Measurements from ENCODE around the gene TBC1D14. TPM values are rescaled to one million over a fixed set of nuclear protein-coding genes. Genes with fewer than 3 reads are reported as not detected.
"Not testable (repeated sequence)": the region's sequence is repeated elsewhere in the genome, so short reads cannot be mapped to it uniquely, and the experiment has no call there.

TBC1D14 gene
- polyA plus RNA-seq, 1 donor, result 46.0 TPM

DNA sequence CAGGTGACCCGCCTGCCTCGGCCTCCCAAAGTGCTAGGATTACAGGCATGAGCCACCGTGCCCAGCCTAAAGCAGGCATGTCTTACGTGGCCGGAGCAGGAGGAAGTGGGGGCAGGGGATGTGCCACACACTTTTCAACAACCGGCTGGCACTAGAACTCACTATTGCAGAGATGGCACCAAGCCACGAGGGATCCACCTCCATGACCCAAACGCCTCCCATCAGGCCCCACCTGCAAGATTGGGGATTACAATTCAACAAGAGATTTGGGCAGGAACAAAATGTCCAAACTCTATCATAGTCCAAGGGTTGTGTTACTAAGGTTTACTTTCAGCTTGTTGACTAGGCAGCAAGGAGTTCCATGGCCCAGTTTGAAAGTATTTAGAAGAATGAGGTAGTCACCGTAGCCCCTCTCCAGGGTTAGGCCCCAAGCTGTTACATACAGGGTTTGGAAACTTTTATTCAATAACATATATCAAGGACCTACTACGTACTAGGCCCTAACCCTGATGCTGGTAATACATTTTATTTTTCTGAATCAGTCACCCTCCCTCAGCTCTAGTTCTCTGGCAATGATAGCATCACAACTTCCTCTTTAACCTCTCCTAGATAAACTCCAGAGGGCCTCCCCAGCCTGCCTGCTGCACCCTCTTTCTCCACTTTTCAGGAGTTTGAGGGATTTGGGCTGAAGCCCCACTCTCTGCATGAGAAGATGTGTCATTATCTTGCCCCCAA lies 18.0 kb upstream of the TBC1D14 start:
- no peak for DNase-seq

GRCh38 chr4:6892190-6892908 lies 17.3 kb upstream of the TBC1D14 start:
- no peak for DNase-seq

- DNase-seq, result no peak
Observed at GRCh38 chr4:6892909-6893202, 16.8 kb upstream of the TBC1D14 start.

GRCh38 chr4:6893449-6894085 lies 16.1 kb upstream of the TBC1D14 start:
- no peak for DNase-seq

DNA sequence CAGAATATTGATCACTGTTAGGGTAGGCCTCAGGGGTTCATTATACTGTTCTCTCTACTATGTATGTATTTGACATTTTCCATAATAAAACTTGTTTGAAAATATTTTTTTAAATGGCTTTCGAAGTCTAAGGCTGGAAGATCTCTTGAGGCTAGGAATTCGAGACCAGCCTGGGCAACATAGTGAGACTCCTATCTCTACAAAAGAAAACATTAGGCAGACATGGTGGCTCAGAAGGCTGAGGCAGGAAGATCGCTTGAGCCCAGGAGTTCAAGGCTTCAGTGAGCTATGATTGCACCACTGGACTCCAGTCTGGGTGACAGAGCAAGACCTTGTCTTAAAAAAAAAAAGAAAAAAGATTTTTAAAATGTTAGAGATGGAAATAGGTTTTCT lies 15.5 kb upstream of the TBC1D14 start:
- DNase-seq, result no peak

- DNase-seq, result no peak
Observed at GRCh38 chr4:6894528-6895498, 14.8 kb upstream of the TBC1D14 start.

GRCh38 chr4:6896035-6896434 lies 13.6 kb upstream of the TBC1D14 start:
- no peak for DNase-seq

- no peak for DNase-seq
Observed at GRCh38 chr4:6898763-6899162, 10.9 kb upstream of the TBC1D14 start.

GRCh38 chr4:6900181-6900812 lies 9.3 kb upstream of the TBC1D14 start:
- no peak for DNase-seq

DNA sequence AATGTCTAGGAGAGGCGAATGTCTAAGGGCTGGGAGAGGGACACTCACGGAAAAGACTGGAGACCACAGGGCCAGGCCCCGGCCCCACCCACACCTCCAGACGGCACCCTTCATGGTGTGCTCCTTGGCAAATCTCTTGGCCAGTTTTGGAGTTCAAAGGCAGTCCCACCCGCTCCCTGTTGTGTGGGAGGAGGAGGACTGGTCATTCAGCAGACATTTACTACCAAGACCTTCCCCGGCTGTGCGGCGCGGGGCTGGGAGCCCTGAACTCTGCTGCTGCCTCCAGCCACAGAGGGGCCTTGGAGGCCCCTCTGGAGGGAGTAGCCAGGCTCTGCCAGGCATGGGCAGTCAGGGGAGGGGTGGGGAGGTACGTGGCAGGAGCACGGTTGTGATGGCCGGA lies 8.7 kb upstream of the TBC1D14 start:
- no peak for DNase-seq

- DNase-seq, result no peak
Observed at GRCh38 chr4:6901669-6902317, 7.8 kb upstream of the TBC1D14 start.

- DNase-seq, result no peak
Observed at GRCh38 chr4:6902318-6903042, 7.1 kb upstream of the TBC1D14 start.

DNA sequence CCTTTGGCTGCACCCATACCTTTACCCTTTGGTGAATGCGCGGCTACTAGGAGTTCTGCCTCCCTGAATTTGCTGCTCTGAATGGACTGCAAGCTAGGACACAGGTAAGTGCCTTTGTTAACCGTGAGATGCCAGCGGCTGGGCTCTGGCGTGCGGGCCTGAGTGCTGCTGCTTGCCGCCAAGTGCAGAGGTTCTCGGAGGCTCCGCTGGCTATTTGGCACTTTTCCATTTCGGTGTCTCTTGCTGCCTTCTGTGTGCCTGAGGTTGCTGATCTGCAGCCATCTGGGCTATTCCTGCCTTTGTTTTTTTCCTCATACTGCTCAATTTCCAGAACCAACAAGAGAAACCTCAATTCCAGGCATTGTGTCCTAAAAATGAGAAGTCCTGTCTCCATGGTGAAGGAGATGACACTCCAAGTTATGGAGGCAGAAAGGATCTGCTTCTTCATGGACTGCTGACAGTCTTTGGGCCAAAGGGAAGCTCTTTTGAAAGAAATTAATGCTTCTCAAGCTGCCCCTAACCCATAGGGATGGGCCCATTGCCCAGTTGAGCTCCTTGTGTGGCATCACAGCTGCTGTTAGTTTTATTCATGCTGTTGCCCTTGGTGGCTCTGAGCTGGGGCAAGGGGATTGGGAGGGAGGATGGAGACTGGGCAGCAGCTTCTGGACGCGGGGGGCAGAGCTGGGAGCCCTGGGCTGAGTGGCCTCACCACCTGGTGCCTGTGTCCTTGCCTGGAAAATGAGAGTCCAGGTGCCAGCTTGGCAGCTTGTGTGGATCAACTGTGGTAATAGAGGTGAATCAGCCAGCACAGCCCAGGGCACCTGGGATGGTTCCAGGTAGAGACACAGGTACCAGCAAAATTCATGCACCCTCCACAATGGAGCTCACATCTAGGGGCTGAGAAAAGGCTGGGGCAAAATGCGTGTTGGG lies 3.8 kb upstream of the TBC1D14 start:
- DNase-seq, result no peak

- DNase-seq, result not testable (repeated sequence)
Observed at GRCh38 chr4:6906486-6906885, 3.1 kb upstream of the TBC1D14 start.

GRCh38 chr4:6907658-6908191 lies 1.9 kb upstream of the TBC1D14 start:
- DNase-seq, result no peak

- no peak for DNase-seq
Observed at GRCh38 chr4:6908432-6909112, 1.1 kb upstream of the TBC1D14 start.

- no peak for DNase-seq
Observed at GRCh38 chr4:6909970-6910339, 329 bp downstream of the TBC1D14 start.

- DNase-seq, result no peak
Observed at GRCh38 chr4:6910340-6910959, 824 bp downstream of the TBC1D14 start.
